PC-9 (cell line): Measurements from ENCODE around the gene CFHR2. TPM values are rescaled to one million over a fixed set of nuclear protein-coding genes. Genes with fewer than 3 reads are reported as not detected.
"Not testable (repeated sequence)": the region's sequence is repeated elsewhere in the genome, so short reads cannot be mapped to it uniquely, and the experiment has no call there.

Source experiments
- Bru-seq: library from RNA; stranded (reverse); fragments of 400-500 nt; gene quantifications from one replicate; lab custom pipeline; 2021; lab: Mats Ljungman, UMichigan
- BruChase-seq, 2 experiments: library from RNA; stranded (reverse); fragments of 400-500 nt; gene quantifications; one replicate each; lab custom pipeline; 2021; lab: Mats Ljungman, UMichigan
- BruUV-seq: library from RNA; stranded (reverse); fragments of 400-500 nt; replicated peaks from 2 replicates; lab custom pipeline; 2021; lab: Mats Ljungman, UMichigan
- CTCF ChIA-PET: fragments of 300-600 bp; sonication (Branson Sonifier 250); formaldehyde crosslinking; loops from one replicate; lab custom pipeline; 2022; ENCODE audit warnings: antibody characterized with exemption; lab: Charles Lee
- POLR2A ChIA-PET: fragments of 300-600 bp; sonication (Branson Sonifier 250); formaldehyde crosslinking; loops from one replicate; lab custom pipeline; 2022; ENCODE audit warnings: antibody characterized with exemption; ENCODE audit not compliant: unreplicated experiment; lab: Charles Lee
- DNase-seq, 2 experiments: peaks; one replicate each; pipeline versions ENCODE4 v3.0.0 to v3.0.0-alpha.2; 2015 to 2022; ENCODE audit warnings: mixed read lengths in 1 of 2
- H2AFZ ChIP-seq: fragments of 200-600 bp; sonication (generic); 2 replicates; pipeline ENCODE4 v1.8.1; 2017; ENCODE audit warnings: antibody characterized with exemption
- H3F3A ChIP-seq: fragments of 200-600 bp; sonication (generic); 2 replicates; pipeline ENCODE4 v1.8.1; 2017; ENCODE audit warnings: antibody characterized with exemption, mild to moderate bottlenecking, low read depth; ENCODE audit not compliant: insufficient read depth
- H3K27ac ChIP-seq: fragments of 200-600 bp; sonication (generic); 2 replicates; pipeline ENCODE4 v1.6.1; 2016; ENCODE audit warnings: mixed run types
- H3K27me3 ChIP-seq: fragments of 200-600 bp; sonication (generic); 2 replicates; pipeline ENCODE4 v1.6.1; 2016; ENCODE audit warnings: low read depth, mixed run types; ENCODE audit not compliant: insufficient read depth
- H3K36me3 ChIP-seq: fragments of 200-600 bp; sonication (generic); 2 replicates; pipeline ENCODE4 v1.6.1; 2016; ENCODE audit warnings: low read depth, mixed run types
- H3K4me1 ChIP-seq: fragments of 200-600 bp; sonication (generic); replicated peaks from 2 replicates; pipeline ENCODE4 v1.6.1; 2016; ENCODE audit warnings: mixed run types; ENCODE audit not compliant: insufficient read depth
- H3K4me2 ChIP-seq: fragments of 200-600 bp; sonication (generic); 2 replicates; pipeline ENCODE4 v1.6.1; 2017; ENCODE audit warnings: mixed run types
- H3K4me3 ChIP-seq: fragments of 200-600 bp; sonication (generic); 2 replicates; pipeline ENCODE4 v1.6.1; 2016; ENCODE audit warnings: mixed run types
- H3K79me2 ChIP-seq: fragments of 200-600 bp; sonication (generic); 2 replicates; pipeline ENCODE4 v1.6.1; 2017; ENCODE audit warnings: low read depth, mixed run types
- H3K9me2 ChIP-seq: fragments of 200-600 bp; sonication (generic); 2 replicates; pipeline ENCODE4 v1.8.1; 2017; ENCODE audit warnings: mild to moderate bottlenecking; ENCODE audit not compliant: insufficient read depth
- H3K9me3 ChIP-seq: fragments of 200-600 bp; sonication (generic); 2 replicates; pipeline ENCODE4 v1.8.1; 2016; ENCODE audit warnings: low read depth; ENCODE audit not compliant: insufficient read depth
- H4K20me1 ChIP-seq: fragments of 200-600 bp; sonication (generic); 2 replicates; pipeline ENCODE4 v1.8.1; 2017; ENCODE audit not compliant: insufficient read depth
- EZH2 ChIP-seq: fragments of 200-600 bp; sonication (generic); IDR thresholded peaks from 2 replicates; pipeline ENCODE4 v1.8.0; 2017; ENCODE audit warnings: antibody characterized with exemption, low read depth
- intact Hi-C: fragments of 100-400 bp; cut with micrococcal nuclease; formaldehyde crosslinking; loops from one replicate; pipeline ENCODE4 v1.10.0; 2022; ENCODE audit not compliant: unreplicated experiment
- long read RNA-seq: library from polyadenylated mRNA; stranded (forward); transcript quantifications from one replicate; pipeline ENCODE4 v2.0.0, GENCODE V29; 2022
- total RNA-seq: library from RNA; stranded (reverse); gene quantifications from 2 replicates; pipeline ENCODE4 v1.2.3, GENCODE V29; 2021
- TF ChIP-seq, protein P1 (sequence below): fragments of 200-600 bp; sonication (generic); conservative IDR thresholded peaks from 2 replicates; pipeline ENCODE4 v1.6.1; 2017; ENCODE audit warnings: mixed run types, antibody characterized with exemption, mild to moderate bottlenecking, moderate library complexity

Gene CFHR2
- total RNA-seq = not detected in 2 replicates
- not detected for Bru-seq, nascent RNA
- not detected for BruChase-seq, experiment 1, labeled RNA remaining after a 2-hour chase
- BruChase-seq, experiment 2, labeled RNA remaining after a 6-hour chase = not detected
- long read RNA-seq = 0 reads

DNA sequence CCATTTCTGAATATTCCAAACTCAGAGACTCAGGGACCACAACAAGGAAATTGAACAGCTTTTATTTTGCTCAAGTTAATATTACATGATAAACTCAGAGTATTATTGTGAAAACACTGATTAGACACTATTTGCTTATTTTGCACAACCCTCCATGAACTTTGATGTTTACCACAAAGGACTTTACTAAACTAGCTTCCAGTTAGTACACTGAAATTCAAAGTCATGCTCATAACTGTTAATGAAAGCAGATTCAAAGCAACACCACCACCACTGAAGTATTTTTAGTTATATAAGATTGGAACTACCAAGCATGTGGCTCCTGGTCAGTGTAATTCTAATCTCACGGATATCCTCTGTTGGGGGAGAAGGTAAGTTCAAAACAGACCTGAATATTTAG, at the start of gene CFHR2:
Gene CFHR2, plus strand, starts transcription at position 171 of the 400 bp plus-strand sequence. Its CDS starts 143 bp downstream, at position 314.
- H3K79me2 ChIP-seq, H3K4me1 ChIP-seq, H3K4me3 ChIP-seq, H3F3A ChIP-seq, CTCF ChIA-PET, H3K36me3 ChIP-seq, H2AFZ ChIP-seq, H3K9me3 ChIP-seq, intact Hi-C loops, H4K20me1 ChIP-seq, H3K27ac ChIP-seq, DNase-seq, POLR2A ChIA-PET, H3K4me2 ChIP-seq, BruUV-seq, H3K27me3 ChIP-seq, H3K9me2 ChIP-seq: not testable (repeated sequence)

DNA sequence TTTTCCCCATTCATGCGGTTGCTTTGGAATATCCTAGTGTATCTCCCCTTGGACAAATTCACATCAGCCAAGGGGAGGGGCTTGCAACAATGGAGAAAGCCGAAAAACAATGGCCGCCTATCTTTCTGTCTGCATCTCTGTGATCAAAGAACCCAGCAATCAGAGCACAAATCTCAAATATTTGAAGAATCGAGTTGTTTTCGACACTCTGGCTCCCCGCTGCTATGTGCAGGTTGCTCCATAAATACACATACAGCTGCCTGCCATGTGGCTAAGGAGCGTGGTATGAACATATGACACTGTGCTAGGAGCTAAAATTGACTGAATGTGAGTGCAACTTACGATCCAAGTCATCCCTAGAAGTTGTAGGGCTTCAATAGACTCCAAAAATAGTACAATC, 47.2 kb upstream of the CFHR2 start:
- Histone ChIP-seq H3K27ac (no peak overlapping the region), H4K20me1 (no peaks in the 10 kb centered on the region), H3K4me2 (no peak overlapping the region), H3K4me3 (no peak overlapping the region), H3K4me1 (no peaks in the 10 kb centered on the region), H3K9me3 (no peaks in the 10 kb centered on the region), H3K79me2 (no peaks in the 10 kb centered on the region), H2AFZ (peak overlapping the region; percentile 76), H3K36me3 (no peaks in the 10 kb centered on the region), H3F3A (no peaks in the 10 kb centered on the region), H3K9me2 (0 out of 2 replicates have a peak, but pooled peaks cover 3% of the 10 kb centered on the region), H3K27me3 (no peaks in the 10 kb centered on the region)
- intact Hi-C loops = no loop called here
- POLR2A ChIA-PET = no interaction called here
- DNase-seq = no peak
- no peak for TF ChIP-seq EZH2
- TF ChIP-seq, protein P1, sequence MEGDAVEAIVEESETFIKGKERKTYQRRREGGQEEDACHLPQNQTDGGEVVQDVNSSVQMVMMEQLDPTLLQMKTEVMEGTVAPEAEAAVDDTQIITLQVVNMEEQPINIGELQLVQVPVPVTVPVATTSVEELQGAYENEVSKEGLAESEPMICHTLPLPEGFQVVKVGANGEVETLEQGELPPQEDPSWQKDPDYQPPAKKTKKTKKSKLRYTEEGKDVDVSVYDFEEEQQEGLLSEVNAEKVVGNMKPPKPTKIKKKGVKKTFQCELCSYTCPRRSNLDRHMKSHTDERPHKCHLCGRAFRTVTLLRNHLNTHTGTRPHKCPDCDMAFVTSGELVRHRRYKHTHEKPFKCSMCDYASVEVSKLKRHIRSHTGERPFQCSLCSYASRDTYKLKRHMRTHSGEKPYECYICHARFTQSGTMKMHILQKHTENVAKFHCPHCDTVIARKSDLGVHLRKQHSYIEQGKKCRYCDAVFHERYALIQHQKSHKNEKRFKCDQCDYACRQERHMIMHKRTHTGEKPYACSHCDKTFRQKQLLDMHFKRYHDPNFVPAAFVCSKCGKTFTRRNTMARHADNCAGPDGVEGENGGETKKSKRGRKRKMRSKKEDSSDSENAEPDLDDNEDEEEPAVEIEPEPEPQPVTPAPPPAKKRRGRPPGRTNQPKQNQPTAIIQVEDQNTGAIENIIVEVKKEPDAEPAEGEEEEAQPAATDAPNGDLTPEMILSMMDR = no peak
- BruUV-seq = no TSS peak
- CTCF ChIA-PET = no interaction called here

DNA sequence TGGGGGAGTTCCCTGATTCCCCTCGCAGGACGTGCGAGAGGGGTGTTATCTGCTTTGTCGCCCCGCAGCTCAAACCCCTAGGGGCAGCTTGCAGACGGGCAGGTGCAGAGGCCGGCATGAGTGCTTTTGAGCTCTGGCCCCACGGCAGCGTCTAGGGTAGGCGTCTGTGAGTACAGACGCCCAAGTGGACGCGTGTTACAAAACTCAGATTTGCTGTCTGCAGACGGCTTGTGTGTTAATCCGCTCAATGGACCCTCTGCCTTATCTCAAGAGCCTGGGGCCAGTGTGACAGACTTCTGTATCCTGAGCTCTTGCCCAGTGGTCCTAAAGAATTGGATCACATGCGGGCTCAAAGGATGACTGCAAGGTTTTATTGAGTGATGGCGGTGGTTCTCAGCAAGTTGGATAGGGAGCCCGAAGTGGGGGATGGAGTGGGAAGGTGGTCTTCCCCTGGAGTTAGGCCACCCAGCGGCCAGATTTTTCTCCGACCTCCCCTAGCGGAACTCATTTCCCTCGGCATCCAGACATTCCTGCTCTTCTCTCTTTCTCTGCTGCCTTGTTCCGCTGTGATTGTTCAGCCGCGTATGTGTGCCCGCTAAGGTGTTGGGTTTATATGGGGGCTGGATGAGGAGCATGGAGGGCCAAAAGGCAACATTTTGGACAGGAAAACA, 46.2 kb upstream of the CFHR2 start:
- Histone ChIP-seq H3K4me2 (no peak overlapping the region), H3K27ac (no peak overlapping the region), H3K27me3 (no peaks in the 10 kb centered on the region), H3K9me3 (no peaks in the 10 kb centered on the region), H4K20me1 (no peaks in the 10 kb centered on the region), H3K36me3 (no peaks in the 10 kb centered on the region), H3K4me1 (no peaks in the 10 kb centered on the region), H3K4me3 (no peak overlapping the region), H3K9me2 (0 out of 2 replicates have a peak, but pooled peaks cover 3% of the 10 kb centered on the region), H2AFZ (no peak overlapping the region), H3F3A (no peaks in the 10 kb centered on the region), H3K79me2 (no peaks in the 10 kb centered on the region)
- no peak for TF ChIP-seq EZH2
- TF ChIP-seq, protein P1 = no peak
- no TSS peak for BruUV-seq
- intact Hi-C loops = no loop called here
- DNase-seq = no peak
- ChIA-PET CTCF (no interaction called here), POLR2A (no interaction called here)
